Right atrium auricular region (tissue), 2 donors: ENCODE results near the gene P2RX7. TPM values are rescaled to one million over a fixed set of nuclear protein-coding genes. Genes with fewer than 3 reads are reported as not detected.
A peak's percentile ranks its signal among the peaks of the same experiment; 100 is the strongest.

Source experiments
- DNase-seq: peaks from one replicate; pipeline ENCODE4 v3.0.0-alpha.2; 2019; ENCODE audit warnings: low spot score
- H3K27ac ChIP-seq, 2 donors: fragments of 200-600 bp; sonication (generic); 1 replicate in 1 of 2; 2 replicates in 1 of 2; pipeline ENCODE4 v1.5.1; 2016 to 2019
- H3K27me3 ChIP-seq, 2 donors: fragments of 200-600 bp; sonication (generic); one replicate each; pipeline versions ENCODE4 v1.5.1 to v1.6.0; 2017 to 2019
- H3K36me3 ChIP-seq: fragments of 200-600 bp; sonication (generic); one replicate; pipeline ENCODE4 v1.5.1; 2016
- H3K4me1 ChIP-seq, 2 donors: fragments of 200-600 bp; sonication (generic); one replicate each; pipeline versions ENCODE4 v1.5.1 to v1.6.0; 2017 to 2019
- H3K4me3 ChIP-seq, 2 donors: fragments of 200-600 bp; sonication (generic); 1 replicate in 1 of 2; 2 replicates in 1 of 2; pipeline ENCODE4 v1.5.1; 2017 to 2019; ENCODE audit warnings: mild to moderate bottlenecking in 1 of 2, moderate library complexity in 1 of 2
- H3K9me3 ChIP-seq, 2 donors: fragments of 200-600 bp; sonication (generic); one replicate each; pipeline ENCODE4 v1.5.1; 2019
- total RNA-seq, 2 donors: library from RNA; depleted of rRNA; stranded (reverse); fragments of >200 nt; gene quantifications; one replicate each; pipeline ENCODE4 v1.1.0, GENCODE V29; 2016
- TF ChIP-seq, protein P1 (sequence below), 2 donors: fragments of 200-600 bp; sonication (generic); IDR thresholded peaks; one replicate each; pipeline ENCODE4 v1.5.1; 2019; ENCODE audit warnings: antibody characterized with exemption in 2 of 2

The P2RX7 gene
- total RNA-seq, 2 donors from 2014 or later = 1.3 to 1.9 TPM

DNA sequence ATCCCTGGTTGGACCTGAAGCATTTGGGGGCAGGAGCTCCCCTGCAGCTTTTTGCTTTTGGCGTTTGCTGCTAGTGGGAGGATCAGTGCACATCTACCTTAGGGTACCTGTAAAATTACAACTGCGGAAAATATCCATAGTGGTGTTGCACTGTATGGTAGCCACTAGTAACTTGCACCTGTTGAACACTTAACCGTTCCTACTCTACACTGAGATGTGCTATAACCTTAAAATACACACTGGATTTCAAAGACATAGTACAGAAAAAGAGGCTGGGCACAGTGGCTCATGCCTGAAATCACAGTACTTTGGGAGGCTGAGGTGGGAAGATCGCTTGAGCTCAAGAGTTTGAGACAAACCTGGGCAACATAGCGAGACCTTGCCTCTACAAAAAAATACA lies 80.2 kb downstream of the P2RX7 start:
- TF ChIP-seq, protein P1, sequence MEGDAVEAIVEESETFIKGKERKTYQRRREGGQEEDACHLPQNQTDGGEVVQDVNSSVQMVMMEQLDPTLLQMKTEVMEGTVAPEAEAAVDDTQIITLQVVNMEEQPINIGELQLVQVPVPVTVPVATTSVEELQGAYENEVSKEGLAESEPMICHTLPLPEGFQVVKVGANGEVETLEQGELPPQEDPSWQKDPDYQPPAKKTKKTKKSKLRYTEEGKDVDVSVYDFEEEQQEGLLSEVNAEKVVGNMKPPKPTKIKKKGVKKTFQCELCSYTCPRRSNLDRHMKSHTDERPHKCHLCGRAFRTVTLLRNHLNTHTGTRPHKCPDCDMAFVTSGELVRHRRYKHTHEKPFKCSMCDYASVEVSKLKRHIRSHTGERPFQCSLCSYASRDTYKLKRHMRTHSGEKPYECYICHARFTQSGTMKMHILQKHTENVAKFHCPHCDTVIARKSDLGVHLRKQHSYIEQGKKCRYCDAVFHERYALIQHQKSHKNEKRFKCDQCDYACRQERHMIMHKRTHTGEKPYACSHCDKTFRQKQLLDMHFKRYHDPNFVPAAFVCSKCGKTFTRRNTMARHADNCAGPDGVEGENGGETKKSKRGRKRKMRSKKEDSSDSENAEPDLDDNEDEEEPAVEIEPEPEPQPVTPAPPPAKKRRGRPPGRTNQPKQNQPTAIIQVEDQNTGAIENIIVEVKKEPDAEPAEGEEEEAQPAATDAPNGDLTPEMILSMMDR (IDR thresholded peaks at IDR 0.05) = no peak
- Histone ChIP-seq H3K27ac (no peak overlapping the region), H3K27me3 (no peaks in the 10 kb centered on the region), H3K4me1 (peaks cover 0 to 22% of the 10 kb centered on the region in 2 donors), H3K9me3 (no peaks in the 10 kb centered on the region), H3K4me3 (no peak overlapping the region), H3K36me3 (peaks cover 6% of the 10 kb centered on the region)
- no peak for DNase-seq

DNA sequence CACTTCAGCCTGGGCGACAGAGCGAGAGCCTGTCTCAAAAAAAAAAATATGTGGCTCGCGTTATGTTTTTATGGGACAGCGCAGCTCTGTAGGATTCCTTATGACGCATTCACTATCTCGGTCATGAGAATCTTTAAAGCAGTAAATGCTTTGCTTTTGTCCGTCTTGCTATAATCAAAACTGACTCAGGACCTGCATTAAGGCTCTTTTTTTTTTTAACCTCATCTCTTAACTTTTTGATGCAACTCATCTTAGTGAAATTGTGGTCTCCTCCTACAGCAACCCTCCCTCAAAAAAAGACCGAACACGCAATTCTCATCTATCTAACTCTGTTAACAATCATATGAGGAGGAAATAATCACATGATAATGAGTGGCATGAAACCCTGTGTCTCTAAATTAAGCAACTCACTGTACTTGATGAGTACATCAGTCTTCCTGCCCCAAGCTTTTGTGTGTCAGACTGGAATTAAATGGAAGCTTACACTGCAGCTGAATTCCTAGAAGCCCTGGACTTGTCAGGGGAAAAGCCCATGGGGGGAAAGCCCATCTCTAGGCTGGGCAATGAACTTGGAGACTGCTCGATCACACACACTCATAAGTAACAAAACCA lies 81.6 kb downstream of the P2RX7 start:
- Histone ChIP-seq H3K4me1 (peaks cover 0 to 22% of the 10 kb centered on the region in 2 donors), H3K27me3 (no peaks in the 10 kb centered on the region)

DNA sequence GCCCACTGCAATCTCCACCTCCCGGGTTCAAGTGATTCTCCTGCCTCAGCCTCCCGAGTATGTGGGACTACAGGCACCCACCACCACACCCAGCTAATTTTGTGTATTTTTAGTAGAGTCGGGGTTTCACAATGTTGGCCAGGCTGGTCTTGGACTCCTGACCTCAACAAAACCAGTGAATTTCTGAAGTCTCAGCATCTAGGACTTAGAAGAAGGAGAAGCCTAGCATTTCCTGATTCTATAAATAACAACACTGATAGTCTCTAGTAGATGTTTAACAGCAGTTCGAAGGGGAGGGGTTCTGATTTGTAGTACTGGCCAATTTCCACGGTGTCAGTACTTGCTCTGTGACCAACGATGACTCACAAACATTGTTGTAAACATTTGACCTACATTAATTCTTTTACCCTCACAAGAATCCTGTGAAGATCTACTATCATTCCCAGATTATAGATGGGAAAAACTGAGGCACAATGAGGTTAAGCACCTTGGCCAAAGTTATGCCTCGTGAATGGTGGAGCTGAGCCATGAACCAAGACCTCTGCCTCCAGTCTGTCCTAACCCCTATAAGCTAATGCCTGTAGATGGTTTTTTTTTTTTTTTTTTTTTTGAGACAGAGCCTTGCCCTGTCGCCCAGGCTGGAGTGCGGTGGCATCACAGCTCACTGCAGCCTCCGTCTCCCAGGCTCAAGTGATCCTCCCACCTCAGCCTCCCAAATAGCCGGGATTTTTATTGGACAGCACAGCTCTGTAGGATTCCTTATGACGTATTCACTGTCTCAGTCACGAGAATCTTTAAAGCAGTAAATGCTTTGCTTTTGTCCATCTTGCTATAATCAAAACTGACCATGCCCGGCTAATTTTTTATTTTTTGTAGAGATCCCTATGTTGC lies 82.4 kb downstream of the P2RX7 start:
- Histone ChIP-seq H3K4me1 (peaks cover 0 to 22% of the 10 kb centered on the region in 2 donors), H3K36me3 (peaks cover 6% of the 10 kb centered on the region), H3K4me3 (no peak overlapping the region), H3K27me3 (no peaks in the 10 kb centered on the region), H3K9me3 (no peaks in the 10 kb centered on the region), H3K27ac (peak overlapping the region; percentile 67 to 69)
- DNase-seq = no peak
- TF ChIP-seq, protein P1 (IDR thresholded peaks at IDR 0.05) = no peak

More for the DNA sequence above, 81.6 kb downstream of the P2RX7 start:
- no peak for DNase-seq
- Histone ChIP-seq H3K36me3 (peaks cover 6% of the 10 kb centered on the region), H3K9me3 (no peaks in the 10 kb centered on the region), H3K27ac (peak overlapping the region; percentile 67 to 69), H3K4me3 (no peak overlapping the region)
- TF ChIP-seq, protein P1 (IDR thresholded peaks at IDR 0.05) = no peak

DNA sequence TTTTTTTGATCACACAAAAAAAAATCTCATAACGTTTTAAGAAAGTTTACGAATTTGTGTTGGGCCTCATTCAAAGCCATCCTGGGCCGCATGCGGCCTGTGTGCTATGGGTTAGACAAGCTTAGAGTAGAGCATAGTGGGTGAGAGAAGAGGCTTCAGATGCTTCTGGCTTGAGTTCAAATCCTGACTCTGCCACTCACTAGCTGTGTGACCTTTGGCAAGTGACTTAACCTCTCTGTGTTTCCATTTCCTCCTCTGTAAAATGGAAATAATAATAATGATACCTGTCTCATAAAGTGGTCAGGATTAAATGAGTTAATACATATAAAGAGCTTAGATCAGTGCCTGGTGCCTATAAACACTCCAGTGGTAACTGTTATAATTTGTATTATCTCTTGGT lies 83.4 kb downstream of the P2RX7 start:
- no peak for DNase-seq
- peaks cover 6% of the 10 kb centered on the region for H3K36me3 ChIP-seq
- no peak overlapping the region for H3K4me3 ChIP-seq
- H3K27me3 ChIP-seq = no peaks in the 10 kb centered on the region
- H3K27ac ChIP-seq = no peak overlapping the region
- peaks cover 0 to 15% of the 10 kb centered on the region in 2 donors for H3K4me1 ChIP-seq
- TF ChIP-seq, protein P1 (IDR thresholded peaks at IDR 0.05) = no peak
- no peaks in the 10 kb centered on the region for H3K9me3 ChIP-seq

DNA sequence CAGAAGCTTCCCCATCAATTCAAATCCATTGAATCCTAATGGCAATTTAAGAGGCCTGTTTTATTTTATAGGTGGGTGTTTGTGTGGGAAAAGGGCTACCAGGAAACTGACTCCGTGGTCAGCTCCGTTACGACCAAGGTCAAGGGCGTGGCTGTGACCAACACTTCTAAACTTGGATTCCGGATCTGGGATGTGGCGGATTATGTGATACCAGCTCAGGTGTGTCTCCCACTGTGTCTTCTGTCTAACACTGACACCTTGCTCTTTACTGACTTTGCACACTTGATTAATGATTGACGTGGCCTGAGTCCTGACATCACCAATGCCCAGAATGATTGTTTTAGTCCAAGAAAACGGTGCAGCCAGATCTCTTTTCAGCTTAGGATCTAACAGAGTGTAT lies 84.4 kb downstream of the P2RX7 start:
- Histone ChIP-seq H3K27me3 (no peaks in the 10 kb centered on the region), H3K4me3 (no peak overlapping the region), H3K27ac (no peak overlapping the region), H3K36me3 (peaks cover 10% of the 10 kb centered on the region), H3K9me3 (no peaks in the 10 kb centered on the region), H3K4me1 (peaks cover 0 to 12% of the 10 kb centered on the region in 2 donors)
- TF ChIP-seq, protein P1 (IDR thresholded peaks at IDR 0.05) = no peak
- DNase-seq = no peak
